Hypothalamus (tissue), 51 donors: ENCODE measurements around the gene PXMP4.
"Not testable (repeated sequence)": the region's sequence is repeated elsewhere in the genome, so short reads cannot be mapped to it uniquely, and the experiment has no call there.

Experiments used
- DNase-seq, 51 donors: peaks; one replicate each; lab custom pipeline; 2025; lab: John Stamatoyannopoulos, UW

PXMP4 gene, protein sequence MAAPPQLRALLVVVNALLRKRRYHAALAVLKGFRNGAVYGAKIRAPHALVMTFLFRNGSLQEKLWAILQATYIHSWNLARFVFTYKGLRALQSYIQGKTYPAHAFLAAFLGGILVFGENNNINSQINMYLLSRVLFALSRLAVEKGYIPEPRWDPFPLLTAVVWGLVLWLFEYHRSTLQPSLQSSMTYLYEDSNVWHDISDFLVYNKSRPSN

DNA sequence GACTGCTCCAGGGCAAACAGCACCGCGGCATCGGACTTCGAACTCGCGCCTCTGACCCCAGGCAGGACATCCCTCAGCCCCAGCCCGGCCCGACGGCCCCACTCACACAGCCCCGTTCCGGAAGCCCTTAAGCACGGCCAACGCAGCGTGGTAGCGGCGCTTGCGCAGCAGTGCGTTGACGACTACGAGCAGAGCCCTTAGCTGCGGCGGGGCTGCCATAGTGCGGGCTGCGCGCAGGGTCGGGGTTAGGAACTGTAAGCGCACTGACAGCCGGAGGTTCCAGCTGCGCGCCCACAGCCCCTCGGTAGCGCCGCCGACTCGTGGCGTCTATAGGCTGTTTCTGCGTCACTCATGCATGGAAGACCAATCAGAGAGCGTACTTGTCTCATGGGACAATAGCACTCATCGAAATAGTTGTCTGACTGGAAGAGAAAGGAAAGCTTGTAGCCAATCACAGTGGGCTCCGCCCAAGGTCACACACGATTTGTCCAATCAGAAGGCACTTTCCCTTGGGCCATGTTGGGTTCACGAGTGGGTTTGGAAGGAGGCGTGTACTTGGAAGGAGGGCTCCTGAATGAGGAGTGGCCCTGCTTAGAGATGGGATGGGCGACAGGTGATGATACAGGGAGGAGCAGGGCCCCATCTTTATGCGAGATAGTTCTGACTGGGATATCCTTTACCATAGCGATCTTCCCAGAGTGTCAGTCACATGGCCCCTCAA is at the start of gene PXMP4:
Gene PXMP4, minus strand, starts transcription at position 322 of the 721 bp plus-strand sequence. Its CDS starts 103 bp downstream, at position 219.
- DNase-seq = peak; percentile 49 to 99 (median 90)

DNA sequence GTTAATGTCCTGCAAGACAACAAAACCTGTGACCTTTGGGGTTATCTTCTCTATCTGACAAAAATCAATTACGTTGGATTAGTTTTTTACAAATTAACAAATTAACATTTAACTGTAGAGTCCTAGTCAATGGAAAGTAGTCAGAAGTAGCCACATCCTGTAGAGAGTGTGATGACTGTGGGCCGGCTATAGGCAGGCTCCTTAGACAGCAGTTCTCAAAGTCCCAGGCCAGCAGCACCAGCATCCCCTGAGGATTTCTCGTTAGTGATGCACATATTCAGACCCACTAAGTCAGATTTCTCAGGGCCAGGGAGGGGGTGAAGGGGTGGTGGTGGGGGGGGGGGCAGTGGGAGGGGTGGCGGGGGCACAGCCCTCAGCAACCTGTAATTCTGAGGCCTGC is 48.9 kb upstream of the PXMP4 start:
- no peak for DNase-seq

- no peak for DNase-seq
Measured at GRCh38 chr20:33767777-33768138, 47.6 kb upstream of the PXMP4 start.

DNA sequence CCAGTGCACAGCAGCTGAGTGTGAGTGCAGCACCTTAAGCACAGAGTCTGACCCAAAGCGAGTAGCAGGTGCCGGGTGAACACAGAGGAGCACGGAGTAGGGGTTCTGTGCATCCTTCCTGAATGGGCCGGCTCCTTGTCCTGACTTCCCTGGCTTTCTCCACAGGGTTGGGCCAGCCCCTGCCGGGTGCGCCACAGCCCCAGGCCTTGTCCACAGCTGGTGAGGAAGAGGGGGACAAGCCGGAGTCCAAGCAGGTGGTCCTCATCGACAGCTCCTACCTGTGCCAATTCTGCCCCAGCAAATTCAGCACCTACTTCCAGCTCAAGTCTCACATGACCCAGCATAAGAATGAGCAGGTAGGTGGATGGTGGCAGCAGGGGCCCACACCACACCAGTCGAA is 46.6 kb upstream of the PXMP4 start:
- no peak for DNase-seq

GRCh38 chr20:33765592-33765991 is 45.5 kb upstream of the PXMP4 start:
- no peak for DNase-seq

DNA sequence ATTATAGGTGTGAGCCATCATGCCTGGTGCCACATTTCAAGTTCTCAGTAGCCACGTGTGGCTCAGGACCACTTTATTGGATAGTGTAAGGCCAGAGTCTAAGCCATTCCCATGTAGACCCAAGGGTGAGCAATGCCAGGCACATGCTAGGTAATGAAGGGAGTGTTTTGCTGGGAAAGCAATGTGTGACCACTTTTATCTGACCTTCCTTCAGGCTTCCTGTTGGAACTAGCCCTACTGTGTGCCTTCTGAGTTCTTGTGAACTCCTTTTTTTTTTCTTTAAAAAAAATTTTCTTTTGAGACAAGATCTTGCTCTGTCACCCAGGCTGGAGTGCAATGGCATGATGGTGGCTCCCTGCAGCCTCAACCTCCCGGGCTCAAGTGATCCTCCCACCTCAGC is 45.0 kb upstream of the PXMP4 start:
- no peak for DNase-seq

GRCh38 chr20:33761698-33762250 is 41.7 kb upstream of the PXMP4 start:
- DNase-seq = no peak

DNA sequence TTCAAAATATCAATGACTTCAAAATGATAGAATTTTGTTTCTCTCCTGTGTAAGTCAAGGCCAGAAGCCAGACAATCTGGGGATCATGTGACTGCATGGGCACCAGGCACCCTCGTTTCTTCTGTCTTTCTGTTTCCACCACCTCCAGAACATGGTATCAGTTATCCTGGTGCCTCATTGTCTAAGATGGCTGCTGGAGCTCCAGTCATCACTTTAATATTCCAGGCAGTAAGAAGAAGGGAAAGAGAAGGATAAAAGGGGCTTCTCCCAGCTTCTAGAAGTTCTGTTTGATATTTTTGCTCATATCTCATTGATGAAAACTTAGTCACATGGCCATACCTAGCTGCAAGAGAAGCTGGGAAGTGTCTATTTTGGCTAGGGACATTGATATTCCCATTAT is 37.3 kb upstream of the PXMP4 start:
- no peak for DNase-seq

DNA sequence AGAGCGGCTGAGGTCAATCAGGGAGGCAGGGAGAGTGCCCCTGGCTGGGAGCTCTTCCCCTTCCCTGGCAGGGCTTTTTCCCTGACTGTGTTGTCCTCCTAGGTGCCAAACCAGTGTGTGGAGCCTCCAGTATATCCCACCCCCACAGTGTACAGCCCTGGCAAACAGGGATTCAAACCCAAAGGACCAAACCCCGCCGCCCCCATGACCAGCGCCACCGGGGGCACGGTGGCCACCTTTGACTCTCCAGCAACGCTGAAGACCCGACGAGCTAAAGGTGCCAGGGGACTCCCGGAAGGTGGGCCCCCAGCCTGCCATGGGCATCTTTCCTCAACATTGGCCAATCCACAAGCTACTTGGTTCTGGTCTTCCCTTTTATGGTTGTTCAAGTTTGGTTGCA is 36.9 kb upstream of the PXMP4 start:
- no peak for DNase-seq

- DNase-seq = not testable (repeated sequence)
Measured at GRCh38 chr20:33755936-33756490, 35.9 kb upstream of the PXMP4 start.

DNA sequence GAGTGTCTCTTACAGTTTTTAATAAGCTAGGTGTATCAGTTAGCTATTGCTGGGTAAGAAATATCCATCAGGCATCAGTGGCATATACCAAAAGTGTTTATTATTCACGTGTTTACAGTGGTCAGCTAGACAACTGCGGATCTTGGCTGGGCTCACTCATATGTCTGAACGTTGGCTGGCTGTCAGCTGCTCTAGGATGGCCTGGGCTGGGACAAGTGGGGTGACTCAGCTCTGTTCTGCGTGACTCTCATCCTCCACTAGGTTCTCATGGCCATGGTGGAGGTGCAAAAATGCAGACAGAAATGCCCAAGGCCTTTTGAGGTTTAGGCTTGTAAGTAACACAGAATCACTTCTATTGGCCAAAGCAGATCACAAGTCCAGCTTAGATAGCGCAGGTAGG is 33.7 kb upstream of the PXMP4 start:
- DNase-seq = no peak

DNA sequence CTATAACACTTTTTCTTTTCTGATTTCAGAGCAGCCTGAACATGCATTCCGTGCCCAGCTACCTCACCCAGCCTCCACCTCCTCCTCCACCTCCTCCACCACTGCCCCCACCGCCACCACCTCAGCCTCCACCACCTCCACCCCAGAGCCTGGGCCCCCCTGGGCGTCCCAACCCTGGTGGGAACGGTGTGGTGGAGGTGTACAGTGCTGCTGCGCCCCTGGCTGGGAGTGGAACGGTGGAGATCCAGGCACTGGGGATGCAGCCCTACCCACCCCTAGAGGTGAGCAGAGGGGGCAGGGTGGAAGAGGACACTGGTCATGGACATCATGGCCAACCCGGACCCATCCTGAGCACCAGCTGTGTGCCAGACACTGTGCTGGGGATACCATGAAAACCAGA is 33.0 kb upstream of the PXMP4 start:
- DNase-seq = no peak

DNA sequence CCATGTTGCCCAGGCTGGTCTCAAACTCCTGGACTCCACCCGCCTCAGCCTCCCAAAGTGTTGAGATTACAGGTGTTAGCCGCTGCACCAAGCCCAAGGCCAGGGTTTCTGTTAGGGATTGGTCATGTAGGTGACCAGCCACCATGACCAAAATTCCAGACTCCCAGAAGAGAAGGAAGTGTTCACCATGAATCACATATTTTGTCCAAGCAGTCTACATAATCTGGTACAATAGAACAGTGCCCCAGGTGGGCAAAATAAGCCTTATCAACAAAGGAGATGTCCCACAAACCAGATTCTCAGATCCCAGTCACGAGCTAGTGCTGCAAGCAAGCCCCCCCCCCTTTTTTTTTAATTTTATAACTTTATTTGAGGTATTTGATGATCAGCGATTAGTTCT is 31.7 kb upstream of the PXMP4 start:
- no peak for DNase-seq

DNA sequence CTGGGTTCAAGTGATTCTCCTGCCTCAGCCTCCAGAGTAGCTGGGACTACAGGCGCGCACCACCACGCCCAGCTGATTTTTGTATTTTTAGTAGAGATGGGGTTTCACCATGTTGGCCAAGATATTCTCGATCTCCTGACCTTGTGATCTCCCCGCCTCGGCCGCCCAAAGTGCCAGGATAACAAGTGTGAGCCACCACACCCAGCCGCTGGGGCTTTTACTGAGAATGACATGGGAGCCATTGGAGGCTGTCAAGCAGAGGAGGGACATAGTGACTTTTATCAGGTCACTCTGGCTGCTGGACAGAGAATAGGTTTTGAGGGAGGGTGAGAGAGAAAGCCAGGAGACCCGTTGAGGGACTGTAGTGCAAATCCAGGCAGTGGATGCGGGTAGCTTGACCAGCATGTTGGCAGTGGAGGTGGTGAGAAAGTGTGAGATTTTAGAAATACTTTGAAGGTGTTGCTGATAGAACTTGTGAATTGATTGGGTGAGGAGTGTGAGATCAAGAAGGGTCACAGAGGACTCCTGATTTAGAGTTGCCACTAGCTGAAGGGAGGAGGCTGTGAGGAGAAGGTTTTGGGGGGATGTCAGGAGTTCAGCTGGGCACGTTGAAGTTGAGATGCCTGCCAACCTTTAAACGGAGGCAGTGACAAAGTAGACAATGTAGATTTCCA is 26.4 kb upstream of the PXMP4 start:
- no peak for DNase-seq

DNA sequence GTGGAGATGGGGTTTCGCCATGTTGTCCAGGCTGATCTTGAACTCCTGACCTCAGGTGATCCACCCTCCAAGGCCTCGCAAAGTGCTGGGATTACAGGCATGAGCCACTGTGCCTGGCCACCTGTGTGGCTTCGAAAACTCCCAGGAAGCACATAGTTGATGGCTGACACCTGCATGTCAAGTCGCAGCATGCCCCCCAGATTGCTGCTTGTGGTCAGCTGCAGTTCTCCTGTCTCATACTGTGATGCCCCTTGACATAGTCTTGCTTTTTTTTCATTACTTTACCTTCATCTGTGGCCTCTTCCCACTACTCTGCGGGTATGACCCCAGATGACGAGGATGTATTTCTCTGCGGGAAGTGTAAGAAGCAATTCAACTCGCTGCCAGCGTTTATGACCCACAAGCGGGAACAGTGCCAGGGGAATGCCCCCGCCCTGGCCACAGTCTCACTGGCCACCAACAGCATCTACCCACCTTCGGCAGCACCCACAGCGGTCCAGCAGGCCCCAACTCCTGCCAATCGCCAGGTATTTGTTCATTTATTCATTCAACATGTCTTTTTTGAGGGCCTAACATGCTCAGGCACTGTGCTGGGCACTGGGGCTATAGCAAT is 24.8 kb upstream of the PXMP4 start:
- DNase-seq = no peak

DNA sequence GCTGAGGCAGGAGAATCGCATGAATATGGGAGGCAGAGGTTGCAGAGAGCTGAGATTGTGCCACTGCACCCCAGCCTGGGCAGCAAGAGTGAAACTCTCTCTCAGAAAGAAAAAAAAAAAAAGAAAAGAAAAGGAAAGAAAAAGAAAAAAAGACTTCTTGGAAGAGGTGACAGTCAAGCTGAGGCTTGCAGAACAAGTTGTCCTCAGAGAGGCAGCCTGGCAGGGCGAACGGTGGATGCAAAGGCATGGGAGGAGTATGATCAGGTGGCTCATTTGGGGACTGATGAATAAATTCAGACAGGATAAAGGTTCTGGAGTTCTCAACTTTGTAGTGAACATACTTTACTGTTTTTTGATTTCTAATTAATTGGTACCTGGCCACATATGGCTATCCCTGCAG is 24.1 kb upstream of the PXMP4 start:
- no peak for DNase-seq

- DNase-seq = no peak
Measured at GRCh38 chr20:33740189-33740588, 20.1 kb upstream of the PXMP4 start.

DNA sequence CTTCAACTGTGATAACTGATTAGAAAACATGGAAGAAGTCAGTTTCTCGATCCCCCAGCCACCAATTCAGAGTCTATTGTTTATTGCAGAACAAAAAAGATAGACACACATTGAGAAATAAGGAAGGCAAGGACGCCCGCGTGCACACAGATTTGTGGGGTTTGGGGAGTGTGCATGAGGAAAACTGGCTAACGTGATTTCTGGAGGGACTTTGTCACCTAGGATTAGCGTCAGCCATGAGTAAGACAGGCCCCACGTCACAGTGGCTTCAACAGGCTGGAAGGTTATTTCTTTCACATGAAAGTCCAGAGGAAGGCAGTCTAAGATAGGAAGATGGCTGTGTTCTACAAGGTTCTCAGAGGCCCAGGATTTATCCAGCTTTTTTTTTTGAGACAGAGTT is 19.4 kb upstream of the PXMP4 start:
- DNase-seq = no peak

GRCh38 chr20:33736962-33737361 is 16.9 kb upstream of the PXMP4 start:
- DNase-seq = no peak

DNA sequence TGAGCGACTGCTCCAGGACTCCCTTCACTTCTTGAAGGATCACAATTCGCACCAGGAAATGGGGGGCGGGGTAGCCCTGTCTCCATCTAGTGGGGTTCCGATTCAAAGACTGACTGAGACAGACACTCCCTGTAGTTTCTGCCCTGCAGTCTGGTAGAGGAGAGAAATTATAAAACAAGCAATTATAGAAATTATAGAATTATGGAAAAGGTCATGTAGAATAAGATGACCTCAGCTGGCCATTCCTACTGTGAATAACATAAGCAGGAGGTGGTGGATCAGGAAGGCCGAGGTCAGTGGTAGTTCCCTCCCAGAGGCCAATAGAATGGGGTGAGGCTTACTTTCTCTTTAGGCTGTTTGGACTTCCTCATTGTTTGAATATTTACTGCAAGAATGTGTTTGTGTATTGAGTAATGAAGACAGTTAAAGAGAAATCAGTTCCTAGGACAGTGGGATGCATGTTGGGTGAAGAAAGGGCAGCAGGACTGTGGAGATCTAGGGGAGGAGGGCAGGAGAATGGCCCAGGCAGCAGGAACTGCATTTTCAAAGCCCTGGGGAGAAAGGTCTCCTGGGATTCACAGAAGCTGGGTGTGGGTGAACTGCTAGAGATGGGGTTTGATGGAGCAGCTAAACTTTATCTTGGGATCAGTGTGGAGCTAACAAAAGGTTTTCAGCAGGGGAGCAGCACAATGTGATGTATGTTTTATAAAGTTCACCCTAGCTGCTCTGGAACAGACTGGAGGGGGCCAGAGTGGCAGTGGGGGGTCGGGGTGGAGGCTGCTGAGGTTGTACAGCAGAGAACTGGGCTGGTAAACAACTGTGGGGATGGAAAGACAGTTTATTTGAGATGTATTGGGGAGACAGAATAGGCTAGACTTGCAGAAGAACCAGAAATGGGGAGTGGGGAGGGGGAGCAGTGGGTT is 13.8 kb upstream of the PXMP4 start:
- DNase-seq = peak in 2 of 51 donors; percentile 0 to 3
